Measurements from ENCODE around the gene RIOK2. TPM values are rescaled to one million over a fixed set of nuclear protein-coding genes. Genes with fewer than 3 reads are reported as not detected.

RIOK2 gene
- total and polyA plus RNA-seq, 2 of the 8 experiments (the other 6 are each of a cell fraction or from before 2014, with no cell fraction given) = 5.4 to 35.0 TPM

DNA sequence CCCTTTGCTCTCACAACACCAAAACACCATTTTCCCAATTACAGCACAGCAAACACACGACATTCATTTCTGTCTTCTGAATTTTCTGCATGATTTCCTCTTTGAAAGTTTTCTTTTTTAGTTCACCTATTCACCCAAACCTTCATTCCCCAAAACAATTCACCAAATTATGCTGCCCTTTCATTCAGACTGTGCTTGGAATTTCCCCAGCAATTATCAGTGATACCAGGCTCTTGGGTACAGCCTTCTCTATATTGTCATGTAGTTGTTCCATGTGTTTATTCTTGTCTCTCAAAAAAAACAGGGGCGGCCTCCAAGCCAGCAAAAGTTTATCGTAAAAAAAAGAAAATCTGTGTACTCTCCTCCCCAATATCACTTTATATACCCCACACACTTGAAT, 31.7 kb downstream of the RIOK2 start (continued):
- TF ChIP-seq, protein P1, sequence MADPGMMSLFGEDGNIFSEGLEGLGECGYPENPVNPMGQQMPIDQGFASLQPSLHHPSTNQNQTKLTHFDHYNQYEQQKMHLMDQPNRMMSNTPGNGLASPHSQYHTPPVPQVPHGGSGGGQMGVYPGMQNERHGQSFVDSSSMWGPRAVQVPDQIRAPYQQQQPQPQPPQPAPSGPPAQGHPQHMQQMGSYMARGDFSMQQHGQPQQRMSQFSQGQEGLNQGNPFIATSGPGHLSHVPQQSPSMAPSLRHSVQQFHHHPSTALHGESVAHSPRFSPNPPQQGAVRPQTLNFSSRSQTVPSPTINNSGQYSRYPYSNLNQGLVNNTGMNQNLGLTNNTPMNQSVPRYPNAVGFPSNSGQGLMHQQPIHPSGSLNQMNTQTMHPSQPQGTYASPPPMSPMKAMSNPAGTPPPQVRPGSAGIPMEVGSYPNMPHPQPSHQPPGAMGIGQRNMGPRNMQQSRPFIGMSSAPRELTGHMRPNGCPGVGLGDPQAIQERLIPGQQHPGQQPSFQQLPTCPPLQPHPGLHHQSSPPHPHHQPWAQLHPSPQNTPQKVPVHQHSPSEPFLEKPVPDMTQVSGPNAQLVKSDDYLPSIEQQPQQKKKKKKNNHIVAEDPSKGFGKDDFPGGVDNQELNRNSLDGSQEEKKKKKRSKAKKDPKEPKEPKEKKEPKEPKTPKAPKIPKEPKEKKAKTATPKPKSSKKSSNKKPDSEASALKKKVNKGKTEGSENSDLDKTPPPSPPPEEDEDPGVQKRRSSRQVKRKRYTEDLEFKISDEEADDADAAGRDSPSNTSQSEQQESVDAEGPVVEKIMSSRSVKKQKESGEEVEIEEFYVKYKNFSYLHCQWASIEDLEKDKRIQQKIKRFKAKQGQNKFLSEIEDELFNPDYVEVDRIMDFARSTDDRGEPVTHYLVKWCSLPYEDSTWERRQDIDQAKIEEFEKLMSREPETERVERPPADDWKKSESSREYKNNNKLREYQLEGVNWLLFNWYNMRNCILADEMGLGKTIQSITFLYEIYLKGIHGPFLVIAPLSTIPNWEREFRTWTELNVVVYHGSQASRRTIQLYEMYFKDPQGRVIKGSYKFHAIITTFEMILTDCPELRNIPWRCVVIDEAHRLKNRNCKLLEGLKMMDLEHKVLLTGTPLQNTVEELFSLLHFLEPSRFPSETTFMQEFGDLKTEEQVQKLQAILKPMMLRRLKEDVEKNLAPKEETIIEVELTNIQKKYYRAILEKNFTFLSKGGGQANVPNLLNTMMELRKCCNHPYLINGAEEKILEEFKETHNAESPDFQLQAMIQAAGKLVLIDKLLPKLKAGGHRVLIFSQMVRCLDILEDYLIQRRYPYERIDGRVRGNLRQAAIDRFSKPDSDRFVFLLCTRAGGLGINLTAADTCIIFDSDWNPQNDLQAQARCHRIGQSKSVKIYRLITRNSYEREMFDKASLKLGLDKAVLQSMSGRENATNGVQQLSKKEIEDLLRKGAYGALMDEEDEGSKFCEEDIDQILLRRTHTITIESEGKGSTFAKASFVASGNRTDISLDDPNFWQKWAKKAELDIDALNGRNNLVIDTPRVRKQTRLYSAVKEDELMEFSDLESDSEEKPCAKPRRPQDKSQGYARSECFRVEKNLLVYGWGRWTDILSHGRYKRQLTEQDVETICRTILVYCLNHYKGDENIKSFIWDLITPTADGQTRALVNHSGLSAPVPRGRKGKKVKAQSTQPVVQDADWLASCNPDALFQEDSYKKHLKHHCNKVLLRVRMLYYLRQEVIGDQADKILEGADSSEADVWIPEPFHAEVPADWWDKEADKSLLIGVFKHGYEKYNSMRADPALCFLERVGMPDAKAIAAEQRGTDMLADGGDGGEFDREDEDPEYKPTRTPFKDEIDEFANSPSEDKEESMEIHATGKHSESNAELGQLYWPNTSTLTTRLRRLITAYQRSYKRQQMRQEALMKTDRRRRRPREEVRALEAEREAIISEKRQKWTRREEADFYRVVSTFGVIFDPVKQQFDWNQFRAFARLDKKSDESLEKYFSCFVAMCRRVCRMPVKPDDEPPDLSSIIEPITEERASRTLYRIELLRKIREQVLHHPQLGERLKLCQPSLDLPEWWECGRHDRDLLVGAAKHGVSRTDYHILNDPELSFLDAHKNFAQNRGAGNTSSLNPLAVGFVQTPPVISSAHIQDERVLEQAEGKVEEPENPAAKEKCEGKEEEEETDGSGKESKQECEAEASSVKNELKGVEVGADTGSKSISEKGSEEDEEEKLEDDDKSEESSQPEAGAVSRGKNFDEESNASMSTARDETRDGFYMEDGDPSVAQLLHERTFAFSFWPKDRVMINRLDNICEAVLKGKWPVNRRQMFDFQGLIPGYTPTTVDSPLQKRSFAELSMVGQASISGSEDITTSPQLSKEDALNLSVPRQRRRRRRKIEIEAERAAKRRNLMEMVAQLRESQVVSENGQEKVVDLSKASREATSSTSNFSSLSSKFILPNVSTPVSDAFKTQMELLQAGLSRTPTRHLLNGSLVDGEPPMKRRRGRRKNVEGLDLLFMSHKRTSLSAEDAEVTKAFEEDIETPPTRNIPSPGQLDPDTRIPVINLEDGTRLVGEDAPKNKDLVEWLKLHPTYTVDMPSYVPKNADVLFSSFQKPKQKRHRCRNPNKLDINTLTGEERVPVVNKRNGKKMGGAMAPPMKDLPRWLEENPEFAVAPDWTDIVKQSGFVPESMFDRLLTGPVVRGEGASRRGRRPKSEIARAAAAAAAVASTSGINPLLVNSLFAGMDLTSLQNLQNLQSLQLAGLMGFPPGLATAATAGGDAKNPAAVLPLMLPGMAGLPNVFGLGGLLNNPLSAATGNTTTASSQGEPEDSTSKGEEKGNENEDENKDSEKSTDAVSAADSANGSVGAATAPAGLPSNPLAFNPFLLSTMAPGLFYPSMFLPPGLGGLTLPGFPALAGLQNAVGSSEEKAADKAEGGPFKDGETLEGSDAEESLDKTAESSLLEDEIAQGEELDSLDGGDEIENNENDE (IDR thresholded peaks at IDR 0.05; ENCODE audit: insufficient replicate concordance, low read length) = no peak
- no peak for TF ChIP-seq RFX5 (IDR thresholded peaks at IDR 0.05; ENCODE audit: borderline replicate concordance, low read depth, low read length)
